Liver (tissue), 3 donors: Measurements from ENCODE around the gene GBA3.

ENCODE experiments used
- CTCF ChIP-seq: fragments of 150-350 bp; IDR thresholded peaks from 2 replicates; pipeline ENCODE4 v1.5.1; 2017; ENCODE audit warnings: improper control_type of control experiment, low read depth, low read length; ENCODE audit not compliant: missing input control
- GABPA ChIP-seq, 2 donors: IDR thresholded peaks in 1 of 2; conservative IDR thresholded peaks in 1 of 2; 2 replicates each; pipeline ENCODE4 v1.6.1; 2016; ENCODE audit warnings: antibody characterized with exemption in 2 of 2, mild to moderate bottlenecking in 1 of 2, moderate library complexity in 1 of 2
- JUND ChIP-seq, 2 donors: IDR thresholded peaks; 2 replicates each; pipeline ENCODE4 v1.6.1; 2016; ENCODE audit warnings: antibody characterized with exemption in 2 of 2
- MAX ChIP-seq: IDR thresholded peaks from 2 replicates; pipeline ENCODE4 v1.6.1; 2016; ENCODE audit warnings: antibody characterized with exemption
- RAD21 ChIP-seq, 2 donors: IDR thresholded peaks; 2 replicates each; pipeline ENCODE4 v1.6.1; 2016; ENCODE audit warnings: antibody characterized with exemption in 2 of 2, mild to moderate bottlenecking in 2 of 2
- REST ChIP-seq: IDR thresholded peaks from 2 replicates; pipeline ENCODE4 v1.6.1; 2016; ENCODE audit warnings: antibody characterized with exemption, mild to moderate bottlenecking
- RXRA ChIP-seq, 2 donors: IDR thresholded peaks; 2 replicates each; pipeline ENCODE4 v1.6.1; 2017 to 2018; ENCODE audit warnings: antibody characterized with exemption in 2 of 2, mild to moderate bottlenecking in 1 of 2
- SP1 ChIP-seq: IDR thresholded peaks from 2 replicates; pipeline ENCODE4 v1.6.1; 2018; ENCODE audit warnings: antibody characterized with exemption, mild to moderate bottlenecking
- YY1 ChIP-seq: IDR thresholded peaks from 2 replicates; pipeline ENCODE4 v1.6.1; 2016; ENCODE audit warnings: antibody characterized with exemption, mild to moderate bottlenecking
- donor health status: healthy.
- donor health status: healthy.

- TF ChIP-seq CTCF: no peak
- TF ChIP-seq SP1: no peak
- TF ChIP-seq YY1: no peak
- TF ChIP-seq RXRA (IDR thresholded peaks at IDR 0.05): no peak
- TF ChIP-seq GABPA (IDR thresholded peaks at IDR 0.05 in 1 of 2, conservative IDR thresholded peaks at IDR 0.05 in 1 of 2): no peak
- TF ChIP-seq REST: no peak
- TF ChIP-seq JUND (IDR thresholded peaks at IDR 0.05): no peak
- TF ChIP-seq MAX: no peak
- no peak for TF ChIP-seq RAD21 (IDR thresholded peaks at IDR 0.05)
Measured at GRCh38 chr4:22745234-22745633, 52.5 kb downstream of the GBA3 start.
